Hepatocyte (in vitro differentiated cells): ENCODE measurements around the gene RACK1.

Experiments
- CTCF ChIP-seq: fragments of 200-600 bp; sonication (generic); IDR thresholded peaks from 2 replicates; pipeline ENCODE4 v1.5.1; 2016; ENCODE audit warnings: antibody characterized with exemption, mild to moderate bottlenecking; ENCODE audit not compliant: poor library complexity
- EZH2 ChIP-seq: fragments of 200-600 bp; sonication (generic); IDR thresholded peaks from 2 replicates; pipeline ENCODE4 v1.6.1; 2016; ENCODE audit warnings: antibody characterized with exemption, mild to moderate bottlenecking, borderline replicate concordance
- EZH2phosphoT487 ChIP-seq: fragments of 200-600 bp; sonication (generic); IDR thresholded peaks from one replicate; pipeline ENCODE4 v1.6.1; 2018; ENCODE audit warnings: antibody characterized with exemption, mild to moderate bottlenecking, low read depth, moderate library complexity; ENCODE audit not compliant: unreplicated experiment, severe bottlenecking

GRCh38 chr5:181204826-181205760 lies 38.6 kb downstream of the RACK1 start, which contains the start of gene TRIM7:
- TF ChIP-seq CTCF: no peak
- TF ChIP-seq EZH2: no peak
- no peak for TF ChIP-seq EZH2phosphoT487
